B cell (primary cell): ENCODE results near the gene MCTP1.

Experiments
- EZH2 ChIP-seq: IDR thresholded peaks from 2 replicates; pipeline ENCODE4 v1.6.1; 2012; ENCODE audit warnings: borderline replicate concordance, low read depth, mild to moderate bottlenecking, moderate library complexity, low read length; ENCODE audit not compliant: insufficient read depth, poor library complexity, severe bottlenecking
- TF ChIP-seq, protein P1 (sequence below): fragments of 200-600 bp; IDR thresholded peaks from one replicate; pipeline ENCODE4 v1.8.0; 2022; ENCODE audit warnings: antibody characterized with exemption, mild to moderate bottlenecking

GRCh38 chr5:94808497-94808896 lies 476.4 kb downstream of the MCTP1 start:
- TF ChIP-seq, protein P1, sequence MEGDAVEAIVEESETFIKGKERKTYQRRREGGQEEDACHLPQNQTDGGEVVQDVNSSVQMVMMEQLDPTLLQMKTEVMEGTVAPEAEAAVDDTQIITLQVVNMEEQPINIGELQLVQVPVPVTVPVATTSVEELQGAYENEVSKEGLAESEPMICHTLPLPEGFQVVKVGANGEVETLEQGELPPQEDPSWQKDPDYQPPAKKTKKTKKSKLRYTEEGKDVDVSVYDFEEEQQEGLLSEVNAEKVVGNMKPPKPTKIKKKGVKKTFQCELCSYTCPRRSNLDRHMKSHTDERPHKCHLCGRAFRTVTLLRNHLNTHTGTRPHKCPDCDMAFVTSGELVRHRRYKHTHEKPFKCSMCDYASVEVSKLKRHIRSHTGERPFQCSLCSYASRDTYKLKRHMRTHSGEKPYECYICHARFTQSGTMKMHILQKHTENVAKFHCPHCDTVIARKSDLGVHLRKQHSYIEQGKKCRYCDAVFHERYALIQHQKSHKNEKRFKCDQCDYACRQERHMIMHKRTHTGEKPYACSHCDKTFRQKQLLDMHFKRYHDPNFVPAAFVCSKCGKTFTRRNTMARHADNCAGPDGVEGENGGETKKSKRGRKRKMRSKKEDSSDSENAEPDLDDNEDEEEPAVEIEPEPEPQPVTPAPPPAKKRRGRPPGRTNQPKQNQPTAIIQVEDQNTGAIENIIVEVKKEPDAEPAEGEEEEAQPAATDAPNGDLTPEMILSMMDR = no peak
- TF ChIP-seq EZH2 = no peak
